ENCODE results near the gene TGFBR3. TPM values are rescaled to one million over a fixed set of nuclear protein-coding genes. Genes with fewer than 3 reads are reported as not detected.

TGFBR3 gene
- total RNA-seq, 4 donors from 2014 or later: 32.9 to 138 (median 58.8) TPM

DNA sequence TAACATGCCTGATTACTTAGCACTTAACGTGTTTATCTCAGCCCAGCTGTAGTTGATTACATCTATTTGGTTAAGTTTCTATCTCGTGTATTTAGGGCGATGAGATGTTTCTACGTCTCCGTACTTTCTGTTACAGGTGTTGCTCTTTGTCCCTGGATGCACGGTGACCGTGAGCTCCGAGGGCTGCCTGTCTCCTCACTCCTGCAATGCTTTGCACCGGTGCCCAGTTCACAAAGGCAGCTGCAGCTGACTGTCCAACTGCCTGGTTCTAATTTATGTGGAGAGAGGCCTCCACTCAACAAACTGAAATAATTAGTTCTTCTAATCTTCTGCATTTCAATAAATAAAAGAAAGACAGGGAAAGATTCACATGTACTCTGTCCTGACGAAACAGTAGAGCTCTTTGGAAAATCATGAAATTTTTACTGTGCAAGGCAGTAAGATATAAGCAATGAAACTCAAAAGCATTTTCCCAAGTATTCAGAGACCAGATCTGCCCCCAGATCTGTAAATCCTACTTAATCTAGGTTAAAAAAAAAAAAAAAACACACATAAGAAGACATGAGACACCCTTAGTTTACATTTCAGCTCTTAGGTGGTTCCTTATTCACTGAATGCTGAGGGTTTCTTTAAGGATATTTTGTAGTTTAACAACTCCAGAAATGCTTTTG, 108.2 kb downstream of the TGFBR3 start:
- intact Hi-C loops (cut with DNase I; ENCODE audit: low total_unique reads): no loop called here
- WGBS, 2 donors (ENCODE audit: low coverage in 1 of 2): 69 to 72% methylated on average over 10 of the region's 10 CpGs
- Histone ChIP-seq H3K27me3 (no peaks in the 10 kb centered on the region), H3K9me3 (no peaks in the 10 kb centered on the region), H3K36me3 (no peaks in the 10 kb centered on the region), H3K4me1 (peaks cover 0 to 21% (median 6%) of the 10 kb centered on the region in 4 donors), H3K4me3 (no peak overlapping the region), H3K27ac (peak overlapping the region in 3 of 4 donors; percentile 8 to 25 (median 15))
- in situ Hi-C loops (cut with MboI; ENCODE audit: low pct_ligation_motif_present in 1 of 4, low pct_unique_long_range_greater_than_20kb in 1 of 4, low sequenced_read_pairs in 3 of 4): no loop called here
- DNase-seq: no peak
- TF ChIP-seq, protein P1, sequence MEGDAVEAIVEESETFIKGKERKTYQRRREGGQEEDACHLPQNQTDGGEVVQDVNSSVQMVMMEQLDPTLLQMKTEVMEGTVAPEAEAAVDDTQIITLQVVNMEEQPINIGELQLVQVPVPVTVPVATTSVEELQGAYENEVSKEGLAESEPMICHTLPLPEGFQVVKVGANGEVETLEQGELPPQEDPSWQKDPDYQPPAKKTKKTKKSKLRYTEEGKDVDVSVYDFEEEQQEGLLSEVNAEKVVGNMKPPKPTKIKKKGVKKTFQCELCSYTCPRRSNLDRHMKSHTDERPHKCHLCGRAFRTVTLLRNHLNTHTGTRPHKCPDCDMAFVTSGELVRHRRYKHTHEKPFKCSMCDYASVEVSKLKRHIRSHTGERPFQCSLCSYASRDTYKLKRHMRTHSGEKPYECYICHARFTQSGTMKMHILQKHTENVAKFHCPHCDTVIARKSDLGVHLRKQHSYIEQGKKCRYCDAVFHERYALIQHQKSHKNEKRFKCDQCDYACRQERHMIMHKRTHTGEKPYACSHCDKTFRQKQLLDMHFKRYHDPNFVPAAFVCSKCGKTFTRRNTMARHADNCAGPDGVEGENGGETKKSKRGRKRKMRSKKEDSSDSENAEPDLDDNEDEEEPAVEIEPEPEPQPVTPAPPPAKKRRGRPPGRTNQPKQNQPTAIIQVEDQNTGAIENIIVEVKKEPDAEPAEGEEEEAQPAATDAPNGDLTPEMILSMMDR (IDR thresholded peaks at IDR 0.05): no peak
- TF ChIP-seq EP300 (IDR thresholded peaks at IDR 0.05; ENCODE audit: low read depth) (no peak), POLR2AphosphoS5 (IDR thresholded peaks at IDR 0.05) (no peak), POLR2A (IDR thresholded peaks at IDR 0.05) (no peak)

DNA sequence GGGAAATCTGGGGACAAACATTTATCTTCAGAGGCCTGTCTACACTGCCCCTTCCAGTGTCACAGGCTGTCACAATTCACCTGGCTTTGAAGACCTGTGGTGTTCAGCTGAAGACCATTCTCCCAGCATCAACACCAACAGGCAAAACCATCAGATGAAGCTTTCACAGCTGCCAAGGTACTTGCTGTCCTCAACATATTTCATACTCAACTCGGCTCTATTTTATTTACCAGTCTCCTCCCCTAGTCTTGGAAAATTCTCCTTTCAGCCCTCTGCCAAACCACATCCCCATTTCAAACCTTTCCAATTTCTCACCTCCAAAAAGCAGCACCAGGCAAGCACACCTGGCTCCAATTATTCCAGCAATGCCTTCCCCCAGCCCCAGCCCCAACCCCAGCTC, 108.8 kb downstream of the TGFBR3 start:
- no peaks in the 10 kb centered on the region for H3K27me3 ChIP-seq

DNA sequence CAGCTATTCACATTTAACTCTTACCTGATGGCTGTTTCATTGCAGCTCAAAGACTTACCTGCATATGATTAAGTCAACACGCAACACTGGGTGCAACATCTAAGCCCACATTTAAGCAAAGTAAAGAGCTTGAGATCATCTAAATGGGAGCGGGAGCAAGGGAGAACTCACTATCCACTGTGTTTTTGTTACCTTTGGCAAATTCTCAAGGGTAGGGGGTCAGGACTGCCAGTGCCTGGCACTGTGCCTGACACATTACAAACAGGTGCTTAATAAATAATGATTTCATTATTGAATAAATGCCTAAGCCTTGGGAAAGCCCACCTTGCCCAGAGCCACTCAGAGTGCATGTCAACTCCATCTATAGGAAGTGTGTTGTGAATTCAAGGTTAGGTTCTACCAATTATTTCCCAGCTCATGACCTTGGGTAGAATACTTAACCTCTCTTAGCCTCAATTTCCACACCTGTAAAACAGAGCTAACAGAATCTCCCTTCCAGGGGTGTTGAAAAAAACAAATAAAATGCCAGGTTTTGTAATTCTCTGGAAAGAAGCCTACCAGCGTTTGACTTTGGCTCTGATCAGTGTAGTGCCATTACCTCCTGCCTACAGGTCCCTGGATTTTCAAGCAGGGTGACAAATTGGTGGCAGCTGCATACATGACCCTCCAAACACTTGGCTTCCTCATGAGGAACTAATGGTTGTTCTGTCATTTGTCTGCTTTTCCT, 109.7 kb downstream of the TGFBR3 start:
- TF ChIP-seq, protein P1 (IDR thresholded peaks at IDR 0.05): no peak
- WGBS, 2 donors (ENCODE audit: low coverage in 1 of 2): 57 to 65% methylated on average over 2 to 3 of the region's 3 CpGs
- no peak for DNase-seq
- Histone ChIP-seq H3K4me1 (peaks cover 0 to 9% (median 2%) of the 10 kb centered on the region in 4 donors), H3K9me3 (no peaks in the 10 kb centered on the region), H3K36me3 (no peaks in the 10 kb centered on the region), H3K27me3 (no peaks in the 10 kb centered on the region), H3K4me3 (no peak overlapping the region), H3K27ac (peak overlapping the region in 1 of 4 donors; percentile 13)
- in situ Hi-C loops (cut with MboI; ENCODE audit: low pct_ligation_motif_present in 1 of 4, low pct_unique_long_range_greater_than_20kb in 1 of 4, low sequenced_read_pairs in 3 of 4) (no loop called here), intact Hi-C loops (cut with DNase I; ENCODE audit: low total_unique reads) (no loop called here)

More for the DNA sequence above, 108.8 kb downstream of the TGFBR3 start:
- peaks cover 0 to 16% (median 6%) of the 10 kb centered on the region in 4 donors for H3K4me1 ChIP-seq
- TF ChIP-seq EP300 (IDR thresholded peaks at IDR 0.05; ENCODE audit: low read depth) (no peak), POLR2AphosphoS5 (IDR thresholded peaks at IDR 0.05) (no peak), POLR2A (IDR thresholded peaks at IDR 0.05) (no peak)
- TF ChIP-seq, protein P1 (IDR thresholded peaks at IDR 0.05): no peak
- no peaks in the 10 kb centered on the region for H3K36me3 ChIP-seq
- peak overlapping the region in 2 of 4 donors; percentile 15 to 25 for H3K27ac ChIP-seq
- WGBS, 2 donors (ENCODE audit: low coverage in 1 of 2): 78 to 83% methylated on average over 1 of the region's 1 CpG
- H3K4me3 ChIP-seq: no peak overlapping the region
- in situ Hi-C loops (cut with MboI; ENCODE audit: low pct_ligation_motif_present in 1 of 4, low pct_unique_long_range_greater_than_20kb in 1 of 4, low sequenced_read_pairs in 3 of 4) (no loop called here), intact Hi-C loops (cut with DNase I; ENCODE audit: low total_unique reads) (no loop called here)
- H3K9me3 ChIP-seq: no peaks in the 10 kb centered on the region
- no peak for DNase-seq

DNA sequence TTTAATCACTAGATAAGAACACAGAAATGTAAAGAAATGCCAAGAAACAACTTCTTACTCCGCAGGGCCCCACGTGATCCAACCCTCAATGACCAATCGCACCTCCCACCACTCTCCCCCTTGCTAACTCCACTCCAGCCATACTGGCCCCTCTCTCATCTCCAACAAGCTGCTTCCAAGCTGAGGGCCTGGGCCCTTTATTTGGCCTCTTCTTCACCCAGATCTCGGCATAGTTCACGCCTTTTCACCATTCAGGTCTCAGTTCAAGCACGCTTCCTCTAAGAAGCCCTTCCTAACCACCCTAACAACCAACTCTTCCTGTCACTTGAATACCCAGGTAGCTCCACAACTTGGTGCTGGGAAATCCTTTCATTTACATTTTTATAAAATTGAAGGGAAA, 110.7 kb downstream of the TGFBR3 start:
- H3K4me3 ChIP-seq: no peak overlapping the region
- no peak for TF ChIP-seq EP300 (IDR thresholded peaks at IDR 0.05; ENCODE audit: low read depth)
- no peak for TF ChIP-seq POLR2AphosphoS5 (IDR thresholded peaks at IDR 0.05)
- no peak for TF ChIP-seq POLR2A (IDR thresholded peaks at IDR 0.05)
- TF ChIP-seq, protein P1 (IDR thresholded peaks at IDR 0.05): no peak
- H3K27ac ChIP-seq: no peak overlapping the region
- intact Hi-C loops (cut with DNase I; ENCODE audit: low total_unique reads) (no loop called here), in situ Hi-C loops (cut with MboI; ENCODE audit: low pct_ligation_motif_present in 1 of 4, low pct_unique_long_range_greater_than_20kb in 1 of 4, low sequenced_read_pairs in 3 of 4) (no loop called here)
- H3K36me3 ChIP-seq: no peaks in the 10 kb centered on the region
- H3K4me1 ChIP-seq: peaks cover 0 to 4% (median 0%) of the 10 kb centered on the region in 4 donors
- 96 to 97% methylated on average over 4 to 6 of the region's 6 CpGs for WGBS, 2 donors (ENCODE audit: low coverage in 1 of 2)
- no peak for DNase-seq
- H3K9me3 ChIP-seq: no peaks in the 10 kb centered on the region
- H3K27me3 ChIP-seq: no peaks in the 10 kb centered on the region
